NT2/D1 (cell line): ENCODE results near the gene PARD6G.

Source experiments
- SUZ12 ChIP-seq: IDR thresholded peaks from 2 replicates; pipeline ENCODE4 v1.6.1; 2011; ENCODE audit not compliant: insufficient read length, insufficient read depth; ENCODE audit errors: extremely low read depth
- YY1 ChIP-seq: IDR thresholded peaks from 2 replicates; pipeline ENCODE4 v1.6.1; 2011; ENCODE audit not compliant: insufficient read length, insufficient read depth
- ZNF274 ChIP-seq: IDR thresholded peaks from 2 replicates; pipeline ENCODE4 v1.6.1; 2011; ENCODE audit warnings: mild to moderate bottlenecking, low read depth, low read length

DNA sequence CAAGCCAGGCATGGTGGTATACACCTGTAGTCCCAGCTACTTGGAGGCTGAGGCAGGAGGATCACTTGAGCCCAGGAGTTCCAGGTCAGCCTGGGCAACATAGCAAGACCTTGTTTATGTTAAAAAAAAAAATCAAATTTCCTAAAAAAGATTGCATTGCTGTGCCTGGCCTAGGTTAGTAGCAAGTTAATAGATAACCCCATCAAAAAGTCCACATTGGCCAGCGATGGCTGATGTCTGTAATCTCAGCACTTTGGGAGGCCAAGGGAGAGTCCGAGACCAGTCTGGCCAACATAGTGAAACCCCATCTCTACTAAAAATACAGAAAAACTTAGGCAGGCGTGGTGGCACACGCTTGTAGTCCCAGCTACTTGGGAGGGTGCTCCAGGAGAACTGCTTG, 38.7 kb downstream of the PARD6G start:
- TF ChIP-seq YY1 (no peak), SUZ12 (no peak), ZNF274 (no peak)
